Mucosa of stomach (tissue), 1 donor: ENCODE measurements around the gene FOXL3.

Source experiments
- H3K27me3 ChIP-seq: one replicate; pipeline ENCODE4 v1.7.0; 2013; ENCODE audit warnings: mild to moderate bottlenecking, low read length; ENCODE audit not compliant: control insufficient read depth, insufficient read depth
- H3K36me3 ChIP-seq: one replicate; pipeline ENCODE4 v1.7.0; 2013; ENCODE audit warnings: low read length; ENCODE audit not compliant: control insufficient read depth, insufficient read depth
- H3K4me1 ChIP-seq: one replicate; pipeline ENCODE4 v1.7.0; 2013; ENCODE audit warnings: mild to moderate bottlenecking, low read length; ENCODE audit not compliant: control insufficient read depth, insufficient read depth
- H3K4me3 ChIP-seq: one replicate; pipeline ENCODE4 v1.7.0; 2013; ENCODE audit warnings: low read length
- H3K9ac ChIP-seq: one replicate; pipeline ENCODE4 v1.7.0; 2013; ENCODE audit warnings: mild to moderate bottlenecking, low read length, moderate library complexity
- H3K9me3 ChIP-seq: one replicate; pipeline ENCODE4 v1.7.0; 2013; ENCODE audit warnings: mild to moderate bottlenecking, low read length, moderate library complexity; ENCODE audit not compliant: control insufficient read depth
- donor health status: Pancreatic carcinoma.

The FOXL3 gene

GRCh38 chr7:317643-318405 lies 27.9 kb downstream of the FOXL3 start:
- Histone ChIP-seq H3K9ac (no peak overlapping the region), H3K4me1 (peaks cover 55% of the 10 kb centered on the region), H3K27me3 (peaks cover 14% of the 10 kb centered on the region)

GRCh38 chr7:318476-318875 lies 28.5 kb downstream of the FOXL3 start:
- Histone ChIP-seq H3K9me3 (no peaks in the 10 kb centered on the region), H3K36me3 (no peaks in the 10 kb centered on the region), H3K27me3 (peaks cover 14% of the 10 kb centered on the region), H3K4me1 (peaks cover 55% of the 10 kb centered on the region), H3K4me3 (peak overlapping the region; percentile 22), H3K9ac (peak overlapping the region; percentile 40)

More at GRCh38 chr7:317643-318405, 27.9 kb downstream of the FOXL3 start:
- Histone ChIP-seq H3K4me3 (peak overlapping the region; percentile 22), H3K36me3 (no peaks in the 10 kb centered on the region), H3K9me3 (no peaks in the 10 kb centered on the region)

GRCh38 chr7:318878-319661 lies 29.1 kb downstream of the FOXL3 start:
- Histone ChIP-seq H3K4me1 (peaks cover 55% of the 10 kb centered on the region), H3K9me3 (no peaks in the 10 kb centered on the region), H3K9ac (peak overlapping the region; percentile 40), H3K4me3 (peak overlapping the region; percentile 22), H3K27me3 (peaks cover 19% of the 10 kb centered on the region), H3K36me3 (no peaks in the 10 kb centered on the region)

GRCh38 chr7:320297-320696 lies 30.3 kb downstream of the FOXL3 start:
- Histone ChIP-seq H3K27me3 (peaks cover 16% of the 10 kb centered on the region), H3K9ac (no peak overlapping the region), H3K36me3 (no peaks in the 10 kb centered on the region), H3K4me1 (peaks cover 55% of the 10 kb centered on the region), H3K9me3 (no peaks in the 10 kb centered on the region), H3K4me3 (no peak overlapping the region)

GRCh38 chr7:322111-322671 lies 32.2 kb downstream of the FOXL3 start:
- Histone ChIP-seq H3K4me3 (peak overlapping the region; percentile 5), H3K36me3 (no peaks in the 10 kb centered on the region), H3K9me3 (no peaks in the 10 kb centered on the region), H3K9ac (peak overlapping the region; percentile 57), H3K4me1 (peaks cover 62% of the 10 kb centered on the region), H3K27me3 (peaks cover 16% of the 10 kb centered on the region)

GRCh38 chr7:322708-323111 lies 32.7 kb downstream of the FOXL3 start:
- Histone ChIP-seq H3K4me3 (no peak overlapping the region), H3K27me3 (peaks cover 16% of the 10 kb centered on the region), H3K9me3 (no peaks in the 10 kb centered on the region), H3K36me3 (no peaks in the 10 kb centered on the region), H3K4me1 (peaks cover 62% of the 10 kb centered on the region), H3K9ac (no peak overlapping the region)

GRCh38 chr7:323410-323809 lies 33.4 kb downstream of the FOXL3 start:
- peaks cover 10% of the 10 kb centered on the region for H3K27me3 ChIP-seq
- peaks cover 62% of the 10 kb centered on the region for H3K4me1 ChIP-seq
- no peaks in the 10 kb centered on the region for H3K9me3 ChIP-seq
- no peak overlapping the region for H3K4me3 ChIP-seq
- no peaks in the 10 kb centered on the region for H3K36me3 ChIP-seq
- H3K9ac ChIP-seq: no peak overlapping the region

- Histone ChIP-seq H3K4me1 (peaks cover 58% of the 10 kb centered on the region), H3K36me3 (no peaks in the 10 kb centered on the region), H3K27me3 (peaks cover 10% of the 10 kb centered on the region), H3K4me3 (no peak overlapping the region), H3K9me3 (no peaks in the 10 kb centered on the region), H3K9ac (no peak overlapping the region)
Measured at GRCh38 chr7:324011-324410, 34.0 kb downstream of the FOXL3 start.

- peaks cover 8% of the 10 kb centered on the region for H3K27me3 ChIP-seq
- no peaks in the 10 kb centered on the region for H3K9me3 ChIP-seq
- no peak overlapping the region for H3K4me3 ChIP-seq
- no peak overlapping the region for H3K9ac ChIP-seq
- peaks cover 55% of the 10 kb centered on the region for H3K4me1 ChIP-seq
- H3K36me3 ChIP-seq: no peaks in the 10 kb centered on the region
Measured at GRCh38 chr7:325051-325798, 35.3 kb downstream of the FOXL3 start.

GRCh38 chr7:325811-326210 lies 35.8 kb downstream of the FOXL3 start:
- no peaks in the 10 kb centered on the region for H3K9me3 ChIP-seq
- peaks cover 13% of the 10 kb centered on the region for H3K27me3 ChIP-seq
- H3K4me3 ChIP-seq: no peak overlapping the region
- H3K9ac ChIP-seq: no peak overlapping the region
- H3K36me3 ChIP-seq: no peaks in the 10 kb centered on the region
- H3K4me1 ChIP-seq: peaks cover 55% of the 10 kb centered on the region

- peak overlapping the region; percentile 16 for H3K9ac ChIP-seq
- no peaks in the 10 kb centered on the region for H3K9me3 ChIP-seq
- peaks cover 17% of the 10 kb centered on the region for H3K27me3 ChIP-seq
- H3K4me1 ChIP-seq: peaks cover 54% of the 10 kb centered on the region
- no peak overlapping the region for H3K4me3 ChIP-seq
- H3K36me3 ChIP-seq: no peaks in the 10 kb centered on the region
Measured at GRCh38 chr7:326273-326672, 36.3 kb downstream of the FOXL3 start.
